Natural killer cell (primary cell): ENCODE results near the gene PDZRN3. TPM values are rescaled to one million over a fixed set of nuclear protein-coding genes. Genes with fewer than 3 reads are reported as not detected.

Experiments
- ATAC-seq, 3 donors: fragments of 150-1000 bp in 2 of 3; fragments of 200-7000 bp in 1 of 3; cut with Tn5 transposase; 1 replicate in 1 of 3; 2 replicates in 2 of 3; pipeline ENCODE4 v1.10.0; 2021; ENCODE audit warnings: mild to moderate bottlenecking in 2 of 3, moderate library complexity in 2 of 3
- DNase-seq, 2 donors: peaks; one replicate each; pipeline versions ENCODE4 v3.0.0 to v3.0.0-alpha.2; 2013 to 2021; ENCODE audit warnings: mixed read lengths in 1 of 2
- H3K27ac ChIP-seq: one replicate; pipeline ENCODE4 v1.5.1; 2013; ENCODE audit warnings: mild to moderate bottlenecking, low read length
- H3K27me3 ChIP-seq: one replicate; pipeline ENCODE4 v1.6.1; 2013; ENCODE audit warnings: low read length; ENCODE audit not compliant: control insufficient read depth, insufficient read depth
- H3K36me3 ChIP-seq: one replicate; pipeline ENCODE4 v1.6.1; 2013; ENCODE audit warnings: low read length; ENCODE audit not compliant: control insufficient read depth, insufficient read depth
- H3K4me1 ChIP-seq: one replicate; pipeline ENCODE4 v1.6.1; 2013; ENCODE audit warnings: low read length; ENCODE audit not compliant: control insufficient read depth, insufficient read depth
- H3K4me3 ChIP-seq: one replicate; pipeline ENCODE4 v1.5.1; 2013; ENCODE audit warnings: low read length
- H3K9me3 ChIP-seq: one replicate; pipeline ENCODE4 v1.6.1; 2013; ENCODE audit warnings: low read length; ENCODE audit not compliant: control insufficient read depth, insufficient read depth
- H3K27ac Mint-ChIP-seq, 2 donors: one replicate each; pipeline ENCODE4 v1.8.0; 2022; ENCODE audit warnings: mild to moderate bottlenecking in 2 of 2, mixed read lengths in 2 of 2, moderate library complexity in 1 of 2
- H3K27me3 Mint-ChIP-seq, 2 donors: one replicate each; pipeline ENCODE4 v1.8.0; 2022; ENCODE audit warnings: low read depth in 2 of 2, mixed read lengths in 2 of 2
- H3K36me3 Mint-ChIP-seq: one replicate; pipeline ENCODE4 v1.8.0; 2022; ENCODE audit warnings: mixed read lengths
- H3K4me1 Mint-ChIP-seq, 2 donors: one replicate each; pipeline ENCODE4 v1.8.0; 2022; ENCODE audit warnings: mixed read lengths in 2 of 2
- H3K4me3 Mint-ChIP-seq: one replicate; pipeline ENCODE4 v1.8.0; 2022; ENCODE audit warnings: mild to moderate bottlenecking, moderate library complexity, mixed read lengths
- H3K9me3 Mint-ChIP-seq, 2 donors: one replicate each; pipeline ENCODE4 v1.8.0; 2022; ENCODE audit warnings: mixed read lengths in 2 of 2
- CTCF ChIP-seq: fragments of 200-600 bp; IDR thresholded peaks from one replicate; pipeline ENCODE4 v1.8.0; 2022; ENCODE audit warnings: antibody characterized with exemption
- WGBS: methylation state at CpG from one replicate; pipeline ENCODE4 v1.1.7; 2013; ENCODE audit warnings: missing lambda C conversion rate; ENCODE audit not compliant: insufficient coverage; 5-methylcytosine and 5-hydroxymethylcytosine counted together
- intact Hi-C: fragments of 100-400 bp; cut with micrococcal nuclease; formaldehyde crosslinking; loops from one replicate; pipeline ENCODE4 v1.14.2; 2022
- total RNA-seq, 4 donors: library from RNA; stranded (reverse); fragments of 120-200 nt in 1 of 4; gene quantifications; one replicate each; pipeline versions ENCODE4 v1.2.3 to v1.2.4, GENCODE V29; 2013 to 2022

Gene PDZRN3
- total RNA-seq, 3 donors from 2014 or later (not counting 1 experiment from before 2014, with no cell fraction given), result not detected

GRCh38 chr3:73461547-73461946, 163.2 kb downstream of the PDZRN3 start:
- Mint-ChIP-seq H3K27ac (no peak overlapping the region), H3K4me3 (no peak overlapping the region), H3K36me3 (no peaks in the 10 kb centered on the region), H3K27me3 (no peaks in the 10 kb centered on the region), H3K4me1 (no peaks in the 10 kb centered on the region), H3K9me3 (no peaks in the 10 kb centered on the region)
- DNase-seq (no peak), ATAC-seq (no peak)
- H3K4me1 ChIP-seq, result no peaks in the 10 kb centered on the region
- no peak for TF ChIP-seq CTCF
- WGBS, result 90% methylated on average over 3 of the region's 4 CpGs
- H3K4me3 ChIP-seq, result no peak overlapping the region
- no peak overlapping the region for H3K27ac ChIP-seq
- H3K9me3 ChIP-seq, result no peaks in the 10 kb centered on the region
- H3K27me3 ChIP-seq, result no peaks in the 10 kb centered on the region
- intact Hi-C loops, result no loop called here
- no peaks in the 10 kb centered on the region for H3K36me3 ChIP-seq

- H3K4me3 Mint-ChIP-seq, result no peak overlapping the region
- H3K27me3 Mint-ChIP-seq, result no peaks in the 10 kb centered on the region
- no peak overlapping the region for H3K27ac Mint-ChIP-seq
- DNase-seq (no peak), ATAC-seq (no peak)
- Histone ChIP-seq H3K4me3 (no peak overlapping the region), H3K36me3 (no peaks in the 10 kb centered on the region), H3K4me1 (no peaks in the 10 kb centered on the region), H3K27ac (no peak overlapping the region), H3K9me3 (no peaks in the 10 kb centered on the region), H3K27me3 (no peaks in the 10 kb centered on the region)
- intact Hi-C loops, result no loop called here
- 91% methylated on average over 2 of the region's 2 CpGs for WGBS
- H3K9me3 Mint-ChIP-seq, result no peaks in the 10 kb centered on the region
- H3K4me1 Mint-ChIP-seq, result no peaks in the 10 kb centered on the region
- TF ChIP-seq CTCF, result no peak
- no peaks in the 10 kb centered on the region for H3K36me3 Mint-ChIP-seq
These were observed 165.0 kb downstream of the PDZRN3 start for GRCh38 chr3:73459711-73460110.

- Histone ChIP-seq H3K4me3 (no peak overlapping the region), H3K36me3 (no peaks in the 10 kb centered on the region), H3K9me3 (no peaks in the 10 kb centered on the region), H3K27ac (no peak overlapping the region), H3K27me3 (no peaks in the 10 kb centered on the region), H3K4me1 (no peaks in the 10 kb centered on the region)
- 88% methylated on average over 4 of the region's 4 CpGs for WGBS
- TF ChIP-seq CTCF, result no peak
- Mint-ChIP-seq H3K27me3 (no peaks in the 10 kb centered on the region), H3K36me3 (no peaks in the 10 kb centered on the region), H3K9me3 (no peaks in the 10 kb centered on the region), H3K4me3 (no peak overlapping the region), H3K4me1 (no peaks in the 10 kb centered on the region), H3K27ac (no peak overlapping the region)
- DNase-seq, result no peak
- intact Hi-C loops, result no loop called here
- no peak for ATAC-seq
These were observed 171.1 kb downstream of the PDZRN3 start for GRCh38 chr3:73453666-73454065.

GRCh38 chr3:73452729-73453128, 172.0 kb downstream of the PDZRN3 start:
- H3K4me1 Mint-ChIP-seq, result no peaks in the 10 kb centered on the region
- H3K36me3 Mint-ChIP-seq, result no peaks in the 10 kb centered on the region
- DNase-seq (no peak), ATAC-seq (no peak)
- intact Hi-C loops, result no loop called here
- no peak overlapping the region for H3K27ac ChIP-seq
- H3K4me3 Mint-ChIP-seq, result no peak overlapping the region
- no peak overlapping the region for H3K27ac Mint-ChIP-seq
- H3K27me3 Mint-ChIP-seq, result no peaks in the 10 kb centered on the region
- TF ChIP-seq CTCF, result no peak
- H3K4me1 ChIP-seq, result no peaks in the 10 kb centered on the region
- H3K4me3 ChIP-seq, result no peak overlapping the region
- H3K9me3 ChIP-seq, result no peaks in the 10 kb centered on the region
- H3K9me3 Mint-ChIP-seq, result no peaks in the 10 kb centered on the region
- H3K36me3 ChIP-seq, result no peaks in the 10 kb centered on the region
- H3K27me3 ChIP-seq, result no peaks in the 10 kb centered on the region
- 80% methylated on average over 3 of the region's 3 CpGs for WGBS
